ENCODE data around the gene SGPL1. TPM values are rescaled to one million over a fixed set of nuclear protein-coding genes. Genes with fewer than 3 reads are reported as not detected.

Gene SGPL1
- total RNA-seq, 2 experiments from 2014 or later = 28.2 to 31.8 TPM

DNA sequence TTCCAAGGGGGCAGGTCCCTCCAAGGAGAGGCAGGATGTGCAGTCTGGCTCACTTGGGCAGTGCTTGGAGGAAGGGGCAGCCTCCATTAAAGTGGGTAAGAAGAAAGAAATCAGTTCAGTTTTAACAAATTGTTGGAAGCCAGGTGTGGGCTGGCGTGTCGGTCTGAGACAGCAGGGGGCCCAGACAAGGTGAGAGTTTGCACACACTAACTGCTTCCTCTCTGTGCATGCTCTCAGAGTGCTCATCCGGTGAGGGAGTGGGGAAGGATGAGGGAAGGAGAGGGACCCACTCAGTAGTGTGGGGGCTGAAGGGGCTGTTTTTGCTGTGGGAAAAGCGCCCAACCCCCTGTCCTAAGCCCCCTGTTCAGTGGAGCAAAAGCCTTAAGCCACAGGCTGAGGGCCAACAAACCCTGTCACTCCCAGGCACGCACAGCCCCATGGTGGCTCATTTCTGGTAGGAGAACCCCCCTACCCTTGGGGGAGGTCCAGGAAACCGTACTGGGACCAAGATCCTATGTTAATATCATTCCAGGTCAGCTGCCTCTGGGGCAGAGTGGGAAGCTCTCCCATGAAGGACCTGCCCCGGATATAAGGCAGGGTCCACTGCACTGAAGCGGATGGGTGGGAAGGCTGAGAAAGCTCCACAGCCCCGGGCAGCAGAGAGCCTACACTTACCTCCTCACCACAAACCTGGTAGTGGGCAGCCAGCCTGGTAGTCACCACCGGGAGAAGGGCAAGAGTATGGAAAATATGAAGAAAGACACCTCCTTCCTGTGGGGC is 77.7 kb downstream of the SGPL1 start:
- Mint-ChIP-seq H3K4me3 (no peak overlapping the region), H3K4me1 (peaks cover 15% of the 10 kb centered on the region), H3K27ac (no peak overlapping the region), H3K9me3 (no peaks in the 10 kb centered on the region), H3K27me3 (peaks cover 1% of the 10 kb centered on the region), H3K36me3 (no peaks in the 10 kb centered on the region)
- POLR2A ChIA-PET = no interaction called here
- no peak for DNase-seq
- peak; percentile 67 for ATAC-seq (ENCODE audit: low read depth)

DNA sequence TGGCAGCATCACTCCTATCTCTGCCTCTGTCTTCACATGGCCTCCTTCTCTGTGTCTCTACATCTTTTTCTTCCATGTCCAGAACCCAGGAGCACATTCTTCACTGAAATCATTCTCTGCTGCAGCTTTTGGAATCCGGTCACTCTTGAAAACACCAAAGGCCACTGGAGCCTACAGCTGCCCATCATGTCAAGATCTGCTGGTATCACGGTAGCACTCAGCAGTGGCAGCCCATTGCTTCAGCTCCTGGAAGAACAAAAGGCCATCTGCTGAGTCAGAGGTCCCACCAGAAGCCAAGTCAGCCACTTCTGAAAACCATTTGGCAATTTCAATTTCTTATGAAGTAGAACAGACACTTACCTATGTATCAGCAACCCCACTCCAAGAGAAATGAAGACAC is 78.7 kb downstream of the SGPL1 start:
- no peaks in the 10 kb centered on the region for H3K36me3 Mint-ChIP-seq
- H3K27me3 Mint-ChIP-seq = peaks cover 1% of the 10 kb centered on the region
- no peak for DNase-seq
- no peak for ATAC-seq (ENCODE audit: low read depth)
- no peak overlapping the region for H3K27ac Mint-ChIP-seq
- no peaks in the 10 kb centered on the region for H3K9me3 Mint-ChIP-seq
- no peak overlapping the region for H3K4me3 Mint-ChIP-seq
- POLR2A ChIA-PET = no interaction called here
- H3K4me1 Mint-ChIP-seq = peaks cover 10% of the 10 kb centered on the region

DNA sequence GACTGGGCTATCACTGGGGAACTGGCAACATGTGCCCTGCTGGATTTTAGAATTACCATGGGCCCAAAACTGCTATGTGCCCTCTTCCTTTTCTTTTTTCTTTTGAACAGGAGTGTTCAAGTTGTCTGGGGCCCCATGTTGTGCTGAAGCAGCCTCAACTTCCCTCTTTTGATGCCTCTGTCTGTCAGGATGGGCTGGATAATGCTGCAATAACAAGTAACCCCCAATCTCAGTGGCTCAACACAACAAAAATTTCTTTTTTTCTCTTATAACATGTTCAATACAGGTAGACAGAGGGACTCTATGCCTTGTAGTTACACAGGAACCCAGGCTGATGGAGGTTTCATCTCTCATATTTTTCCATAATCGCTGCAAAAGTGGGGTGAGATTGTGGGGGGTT is 80.8 kb downstream of the SGPL1 start:
- ATAC-seq (ENCODE audit: low read depth) (no peak), DNase-seq (no peak)
- Mint-ChIP-seq H3K27me3 (peaks cover 4% of the 10 kb centered on the region), H3K4me1 (peaks cover 6% of the 10 kb centered on the region), H3K4me3 (no peak overlapping the region), H3K36me3 (no peaks in the 10 kb centered on the region), H3K9me3 (no peaks in the 10 kb centered on the region), H3K27ac (no peak overlapping the region)
- POLR2A ChIA-PET = no interaction called here

DNA sequence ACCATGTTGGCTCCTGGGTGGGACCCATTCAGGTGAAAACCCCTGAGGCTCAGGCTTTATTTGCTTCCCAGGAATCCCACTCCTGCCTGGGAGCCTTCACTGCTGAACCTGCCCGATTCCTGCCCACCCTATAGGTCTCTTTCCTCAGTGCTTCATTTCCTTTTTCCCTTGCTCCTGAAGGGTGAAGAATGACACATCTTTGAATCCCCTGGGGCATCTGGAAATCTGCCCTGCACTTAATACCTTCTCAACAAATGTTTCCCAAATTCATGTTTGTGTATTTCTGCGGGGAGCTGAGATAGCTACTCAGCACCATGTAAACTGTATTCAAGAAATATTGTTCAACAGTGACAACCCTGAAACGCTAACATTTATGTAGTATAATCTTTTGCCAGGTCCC is 82.9 kb downstream of the SGPL1 start:
- no peak for ATAC-seq (ENCODE audit: low read depth)
- no peaks in the 10 kb centered on the region for H3K4me1 Mint-ChIP-seq
- H3K9me3 Mint-ChIP-seq = no peaks in the 10 kb centered on the region
- H3K27me3 Mint-ChIP-seq = peaks cover 4% of the 10 kb centered on the region
- POLR2A ChIA-PET = no interaction called here
- H3K36me3 Mint-ChIP-seq = no peaks in the 10 kb centered on the region
- no peak for DNase-seq
- H3K4me3 Mint-ChIP-seq = no peak overlapping the region
- no peak overlapping the region for H3K27ac Mint-ChIP-seq

- Mint-ChIP-seq H3K27ac (no peak overlapping the region), H3K4me3 (no peak overlapping the region), H3K36me3 (no peaks in the 10 kb centered on the region), H3K27me3 (peaks cover 4% of the 10 kb centered on the region), H3K4me1 (no peaks in the 10 kb centered on the region), H3K9me3 (no peaks in the 10 kb centered on the region)
- DNase-seq = no peak
- POLR2A ChIA-PET = no interaction called here
- ATAC-seq (ENCODE audit: low read depth) = no peak
Measured at GRCh38 chr10:70899096-70899495, 83.3 kb downstream of the SGPL1 start.

DNA sequence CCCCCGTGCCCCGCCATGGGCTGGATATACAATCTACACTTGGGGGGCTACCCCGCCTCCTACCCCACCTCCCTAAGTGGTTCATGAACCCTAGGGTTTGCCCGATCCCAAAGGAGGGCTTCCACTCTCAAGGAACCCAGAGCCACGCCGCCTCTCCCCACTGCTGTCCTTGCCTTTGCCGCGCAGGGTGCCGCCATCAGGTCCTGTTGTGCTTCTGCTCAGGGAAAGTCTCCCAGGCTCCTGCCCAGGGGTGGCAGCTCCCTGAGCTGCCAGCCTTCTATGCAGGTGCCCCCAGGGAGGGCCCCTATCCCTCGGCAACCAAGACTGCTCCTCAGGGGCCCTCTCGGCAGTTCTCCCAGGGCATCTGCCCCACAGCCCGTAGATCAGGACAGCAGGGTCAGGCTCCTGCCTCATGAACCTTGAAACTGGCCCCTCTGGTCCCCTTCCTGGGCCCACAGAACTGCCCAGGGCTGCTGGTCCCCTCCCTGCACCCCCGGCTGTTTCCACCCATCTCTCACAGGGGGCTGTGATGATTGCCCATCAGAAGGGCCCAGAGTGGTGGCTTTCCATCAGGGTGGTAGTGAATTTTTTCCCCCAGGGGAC is 85.6 kb downstream of the SGPL1 start:
- Mint-ChIP-seq H3K4me1 (no peaks in the 10 kb centered on the region), H3K36me3 (no peaks in the 10 kb centered on the region), H3K27me3 (peaks cover 2% of the 10 kb centered on the region), H3K4me3 (no peak overlapping the region), H3K27ac (no peak overlapping the region), H3K9me3 (no peaks in the 10 kb centered on the region)
- ATAC-seq (ENCODE audit: low read depth) (no peak), DNase-seq (peak; percentile 17)
- POLR2A ChIA-PET = no interaction called here

- POLR2A ChIA-PET = no interaction called here
- H3K4me3 Mint-ChIP-seq = no peak overlapping the region
- no peak for ATAC-seq (ENCODE audit: low read depth)
Measured at GRCh38 chr10:70902661-70903261, 87.0 kb downstream of the SGPL1 start.

DNA sequence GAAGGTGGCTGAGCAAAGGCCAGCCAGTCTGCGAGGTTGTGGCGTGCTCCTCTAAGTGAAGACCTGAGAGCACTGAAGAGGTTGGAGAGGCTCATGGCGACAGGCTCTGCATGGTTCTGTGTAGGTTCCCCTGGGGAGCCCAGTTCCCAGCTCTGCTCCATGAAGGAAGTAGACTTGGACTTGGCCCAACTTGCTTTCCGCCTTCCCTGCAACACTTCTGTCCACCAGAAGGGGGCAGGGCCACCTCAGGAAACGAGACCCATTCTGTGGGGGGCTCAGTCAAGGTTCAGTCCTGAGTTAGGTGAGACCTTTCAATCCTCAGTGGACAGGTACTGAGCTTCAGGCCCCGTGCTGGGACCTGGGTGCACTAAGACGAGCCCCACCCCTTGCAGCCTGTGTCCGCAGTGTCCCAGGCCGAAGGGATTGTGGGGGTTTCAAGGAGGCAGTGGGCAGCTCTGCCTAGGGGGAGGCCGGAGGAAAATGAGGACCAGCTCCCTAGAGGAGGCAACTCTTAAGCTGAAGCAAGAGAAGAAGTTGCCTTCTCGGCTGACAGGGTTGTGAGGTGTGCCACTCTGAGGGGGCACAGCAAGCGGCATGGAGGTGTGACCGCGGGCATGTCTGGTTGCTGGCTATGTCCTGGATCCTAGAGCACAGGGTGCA is 87.6 kb downstream of the SGPL1 start:
- Mint-ChIP-seq H3K9me3 (no peaks in the 10 kb centered on the region), H3K4me1 (no peaks in the 10 kb centered on the region), H3K4me3 (no peak overlapping the region), H3K36me3 (no peaks in the 10 kb centered on the region), H3K27ac (no peak overlapping the region), H3K27me3 (peaks cover 2% of the 10 kb centered on the region)
- POLR2A ChIA-PET = no interaction called here
- DNase-seq (peak; percentile 55), ATAC-seq (ENCODE audit: low read depth) (no peak)

More at GRCh38 chr10:70902661-70903261, 87.0 kb downstream of the SGPL1 start:
- no peaks in the 10 kb centered on the region for H3K36me3 Mint-ChIP-seq
- H3K27ac Mint-ChIP-seq = no peak overlapping the region
- no peaks in the 10 kb centered on the region for H3K9me3 Mint-ChIP-seq
- H3K4me1 Mint-ChIP-seq = no peaks in the 10 kb centered on the region
- DNase-seq = no peak
- H3K27me3 Mint-ChIP-seq = peaks cover 2% of the 10 kb centered on the region

- peaks cover 2% of the 10 kb centered on the region for H3K27me3 Mint-ChIP-seq
- DNase-seq = peak; percentile 21
- POLR2A ChIA-PET = no interaction called here
- H3K9me3 Mint-ChIP-seq = no peaks in the 10 kb centered on the region
- no peak overlapping the region for H3K4me3 Mint-ChIP-seq
- no peaks in the 10 kb centered on the region for H3K4me1 Mint-ChIP-seq
- H3K36me3 Mint-ChIP-seq = no peaks in the 10 kb centered on the region
- ATAC-seq (ENCODE audit: low read depth) = no peak
- no peak overlapping the region for H3K27ac Mint-ChIP-seq
Measured at GRCh38 chr10:70905071-70906021, 89.6 kb downstream of the SGPL1 start.

DNA sequence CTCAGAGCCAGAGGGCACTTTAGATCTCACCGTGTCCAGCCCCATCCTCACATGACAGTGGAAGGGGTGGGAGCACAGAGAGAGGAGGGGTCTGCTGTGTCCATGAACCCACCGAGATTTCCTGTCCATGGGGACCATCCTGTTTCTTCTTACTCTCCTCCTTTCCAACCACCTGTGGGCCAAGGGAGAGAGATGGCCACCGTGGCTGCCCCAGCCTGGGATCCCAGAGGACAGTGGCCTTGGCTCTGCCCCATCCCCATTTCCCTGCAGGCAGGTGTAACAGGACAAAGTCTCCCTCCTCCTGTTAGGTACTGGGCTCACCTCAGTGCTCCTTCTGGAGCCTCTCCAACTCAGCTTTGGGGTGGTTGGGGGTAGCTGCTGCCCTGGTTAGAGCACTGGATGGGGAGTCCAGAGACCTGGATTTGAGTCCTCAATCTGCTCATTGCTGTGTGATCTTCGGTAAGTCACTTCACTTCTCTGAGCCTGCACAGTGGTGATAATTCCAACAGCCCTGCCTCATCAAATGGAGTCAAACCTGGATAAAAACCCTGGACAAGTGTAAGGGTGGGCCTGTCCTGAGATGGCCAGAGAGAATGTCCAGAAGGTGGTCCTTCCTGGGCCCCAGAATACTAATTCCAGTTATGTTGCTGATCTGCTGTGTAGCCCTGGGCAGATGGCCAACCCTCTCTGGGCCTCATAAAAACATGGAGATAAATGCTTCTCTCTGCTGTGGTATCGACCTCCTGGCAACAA is 90.5 kb downstream of the SGPL1 start:
- no peak for ATAC-seq (ENCODE audit: low read depth)
- no peaks in the 10 kb centered on the region for H3K4me1 Mint-ChIP-seq
- H3K36me3 Mint-ChIP-seq = no peaks in the 10 kb centered on the region
- DNase-seq = peak; percentile 4
- no peaks in the 10 kb centered on the region for H3K9me3 Mint-ChIP-seq
- H3K4me3 Mint-ChIP-seq = no peak overlapping the region
- POLR2A ChIA-PET = no interaction called here
- H3K27ac Mint-ChIP-seq = no peak overlapping the region
- no peaks in the 10 kb centered on the region for H3K27me3 Mint-ChIP-seq

DNA sequence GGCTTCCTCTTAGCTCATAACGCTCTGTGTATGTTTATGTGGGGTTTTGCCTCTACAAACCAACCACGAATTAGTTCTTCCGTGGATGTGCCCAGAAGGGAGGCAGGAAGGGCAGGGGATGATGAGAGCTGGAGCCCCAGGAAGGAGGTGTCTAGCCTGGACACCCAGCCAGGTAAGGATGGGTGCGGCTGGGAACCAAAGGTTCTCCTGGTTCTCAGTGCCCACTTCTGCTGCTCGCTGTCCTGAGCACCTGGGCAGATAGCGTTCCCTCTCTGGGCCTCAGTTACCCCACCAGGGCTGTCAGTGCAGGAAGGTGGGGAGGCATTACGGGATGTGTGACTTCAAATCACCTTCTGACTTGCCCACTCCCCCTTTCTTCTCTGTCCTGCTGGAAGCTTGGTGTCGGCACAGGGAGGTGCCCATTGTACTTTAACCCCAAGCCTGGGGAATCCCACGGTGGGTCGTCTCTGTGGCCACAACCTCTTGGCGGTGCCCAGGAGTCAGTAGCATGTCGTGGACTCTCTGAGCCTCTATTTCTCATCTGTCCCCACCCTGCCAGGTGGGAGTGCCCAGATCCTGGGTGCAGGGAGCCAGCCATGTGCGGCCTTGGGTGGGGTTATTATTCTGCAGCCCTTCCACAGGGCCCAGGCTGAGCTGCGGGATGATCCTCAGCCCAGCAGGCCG is 91.3 kb downstream of the SGPL1 start:
- POLR2A ChIA-PET = no interaction called here
- Mint-ChIP-seq H3K4me3 (no peak overlapping the region), H3K27ac (no peak overlapping the region), H3K4me1 (no peaks in the 10 kb centered on the region), H3K9me3 (no peaks in the 10 kb centered on the region), H3K36me3 (no peaks in the 10 kb centered on the region), H3K27me3 (no peaks in the 10 kb centered on the region)
- ATAC-seq (ENCODE audit: low read depth) = no peak
- DNase-seq = peak; percentile 17
